Kidney tubule cell (primary cell): ENCODE results near the gene RALGAPB.
"Not testable (repeated sequence)": the region's sequence is repeated elsewhere in the genome, so short reads cannot be mapped to it uniquely, and the experiment has no call there.

Experiments
- DNase-seq: peaks from one replicate; pipeline ENCODE4 v3.0.0-alpha.2; 2018; ENCODE audit warnings: low spot score

RALGAPB gene

GRCh38 chr20:38497246-38497935 is 24.7 kb downstream of the RALGAPB start:
- DNase-seq: no peak

- peak; percentile 57 for DNase-seq
Observed at GRCh38 chr20:38498909-38499308, 26.3 kb downstream of the RALGAPB start.

GRCh38 chr20:38499366-38499765 is 26.7 kb downstream of the RALGAPB start:
- peak; percentile 72 for DNase-seq

- DNase-seq: no peak
Observed at GRCh38 chr20:38501858-38502436, 29.3 kb downstream of the RALGAPB start.

GRCh38 chr20:38504368-38505090 is 31.9 kb downstream of the RALGAPB start:
- no peak for DNase-seq

GRCh38 chr20:38505091-38505455 is 32.4 kb downstream of the RALGAPB start:
- no peak for DNase-seq

GRCh38 chr20:38511726-38512125 is 39.1 kb downstream of the RALGAPB start:
- DNase-seq: not testable (repeated sequence)

- DNase-seq: no peak
Observed at GRCh38 chr20:38514185-38514584, 41.5 kb downstream of the RALGAPB start.

GRCh38 chr20:38514947-38515346 is 42.3 kb downstream of the RALGAPB start:
- no peak for DNase-seq

- no peak for DNase-seq
Observed at GRCh38 chr20:38515631-38516030, 43.0 kb downstream of the RALGAPB start.

GRCh38 chr20:38519426-38519825 is 46.8 kb downstream of the RALGAPB start:
- no peak for DNase-seq

- no peak for DNase-seq
Observed at GRCh38 chr20:38520261-38520660, 47.6 kb downstream of the RALGAPB start.

GRCh38 chr20:38523697-38524096 is 51.1 kb downstream of the RALGAPB start:
- peak; percentile 43 for DNase-seq

GRCh38 chr20:38528167-38528566 is 55.5 kb downstream of the RALGAPB start:
- no peak for DNase-seq

GRCh38 chr20:38531021-38531420 is 58.4 kb downstream of the RALGAPB start:
- DNase-seq: no peak

GRCh38 chr20:38534756-38535155 is 62.1 kb downstream of the RALGAPB start:
- DNase-seq: no peak

- peak; percentile 10 for DNase-seq
Observed at GRCh38 chr20:38536310-38536709, 63.7 kb downstream of the RALGAPB start.

- DNase-seq: no peak
Observed at GRCh38 chr20:38537176-38537575, 64.5 kb downstream of the RALGAPB start.

GRCh38 chr20:38538789-38539188 is 66.1 kb downstream of the RALGAPB start:
- no peak for DNase-seq

GRCh38 chr20:38543014-38543906 is 70.6 kb downstream of the RALGAPB start:
- no peak for DNase-seq

- no peak for DNase-seq
Observed at GRCh38 chr20:38545771-38546170, 73.1 kb downstream of the RALGAPB start.
